Liver (tissue), 9 donors: ENCODE data around the gene MYO7B. TPM values are rescaled to one million over a fixed set of nuclear protein-coding genes. Genes with fewer than 3 reads are reported as not detected.
"Not testable (repeated sequence)": the region's sequence is repeated elsewhere in the genome, so short reads cannot be mapped to it uniquely, and the experiment has no call there.

Experiments used
- DNase-seq: peaks from one replicate; pipeline ENCODE4 v3.0.0-alpha.2; 2017; ENCODE audit warnings: low spot score
- H3K27ac ChIP-seq, 2 donors: one replicate each; pipeline ENCODE4 v1.7.0; 2013; ENCODE audit warnings: inconsistent platforms in 2 of 2, low read length in 2 of 2, control low read depth in 1 of 2, low read depth in 1 of 2, mild to moderate bottlenecking in 1 of 2
- H3K27me3 ChIP-seq, 4 donors: one replicate each; pipeline versions ENCODE4 v1.6.1 to v1.7.0; 2013; ENCODE audit warnings: low read length in 3 of 4, inconsistent platforms in 1 of 4, mild to moderate bottlenecking in 1 of 4, moderate library complexity in 1 of 4; ENCODE audit not compliant: control insufficient read depth in 4 of 4, insufficient read depth in 4 of 4
- H3K36me3 ChIP-seq, 4 donors: one replicate each; pipeline versions ENCODE4 v1.6.1 to v1.7.0; 2013; ENCODE audit warnings: low read length in 3 of 4, mild to moderate bottlenecking in 3 of 4, low read depth in 1 of 4, moderate library complexity in 1 of 4; ENCODE audit not compliant: control insufficient read depth in 4 of 4, insufficient read depth in 3 of 4
- H3K4me1 ChIP-seq, 4 donors: one replicate each; pipeline versions ENCODE4 v1.6.1 to v1.7.0; 2013; ENCODE audit warnings: low read length in 3 of 4, mild to moderate bottlenecking in 3 of 4, moderate library complexity in 1 of 4; ENCODE audit not compliant: control insufficient read depth in 4 of 4, insufficient read depth in 4 of 4
- H3K4me3 ChIP-seq, 3 donors: one replicate each; pipeline versions ENCODE4 v1.6.1 to v1.7.0; 2013; ENCODE audit warnings: low read length in 3 of 3, control low read depth in 1 of 3, low read depth in 1 of 3, mild to moderate bottlenecking in 1 of 3
- H3K9ac ChIP-seq, 2 donors: one replicate each; pipeline ENCODE4 v1.7.0; 2013; ENCODE audit warnings: low read length in 2 of 2, mild to moderate bottlenecking in 2 of 2, moderate library complexity in 2 of 2, control low read depth in 1 of 2, low read depth in 1 of 2
- H3K9me3 ChIP-seq, 4 donors: one replicate each; pipeline versions ENCODE4 v1.6.1 to v1.7.0; 2013; ENCODE audit warnings: low read length in 3 of 4; ENCODE audit not compliant: control insufficient read depth in 4 of 4
- CTCF ChIP-seq: fragments of 150-350 bp; IDR thresholded peaks from 2 replicates; pipeline ENCODE4 v1.5.1; 2017; ENCODE audit warnings: improper control_type of control experiment, low read depth, low read length; ENCODE audit not compliant: missing input control
- EGR1 ChIP-seq, 2 donors: IDR thresholded peaks; 2 replicates each; pipeline ENCODE4 v1.6.1; 2016 to 2018; ENCODE audit warnings: antibody characterized with exemption in 2 of 2, low read depth in 2 of 2
- FOXA1 ChIP-seq: IDR thresholded peaks from 2 replicates; pipeline ENCODE4 v1.6.1; 2016; ENCODE audit warnings: antibody characterized with exemption
- FOXA2 ChIP-seq: IDR thresholded peaks from 2 replicates; pipeline ENCODE4 v1.6.1; 2016; ENCODE audit warnings: antibody characterized with exemption
- GABPA ChIP-seq, 2 donors: IDR thresholded peaks in 1 of 2; conservative IDR thresholded peaks in 1 of 2; 2 replicates each; pipeline ENCODE4 v1.6.1; 2016; ENCODE audit warnings: antibody characterized with exemption in 2 of 2, mild to moderate bottlenecking in 1 of 2, moderate library complexity in 1 of 2
- HNF4G ChIP-seq: IDR thresholded peaks from 2 replicates; pipeline ENCODE4 v1.6.1; 2016; ENCODE audit warnings: antibody characterized with exemption
- NR2F2 ChIP-seq: IDR thresholded peaks from 2 replicates; pipeline ENCODE4 v1.6.1; 2016; ENCODE audit warnings: antibody characterized with exemption
- RAD21 ChIP-seq, 2 donors: IDR thresholded peaks; 2 replicates each; pipeline ENCODE4 v1.6.1; 2016; ENCODE audit warnings: antibody characterized with exemption in 2 of 2, mild to moderate bottlenecking in 2 of 2
- REST ChIP-seq: IDR thresholded peaks from 2 replicates; pipeline ENCODE4 v1.6.1; 2016; ENCODE audit warnings: antibody characterized with exemption, mild to moderate bottlenecking
- RXRA ChIP-seq, 2 donors: IDR thresholded peaks; 2 replicates each; pipeline ENCODE4 v1.6.1; 2017 to 2018; ENCODE audit warnings: antibody characterized with exemption in 2 of 2, mild to moderate bottlenecking in 1 of 2
- SP1 ChIP-seq: IDR thresholded peaks from 2 replicates; pipeline ENCODE4 v1.6.1; 2018; ENCODE audit warnings: antibody characterized with exemption, mild to moderate bottlenecking
- TAF1 ChIP-seq: conservative IDR thresholded peaks from 2 replicates; pipeline ENCODE4 v1.6.1; 2016; ENCODE audit warnings: antibody characterized with exemption, mild to moderate bottlenecking
- YY1 ChIP-seq: IDR thresholded peaks from 2 replicates; pipeline ENCODE4 v1.6.1; 2016; ENCODE audit warnings: antibody characterized with exemption, mild to moderate bottlenecking
- WGBS: extraction: QIAGEN DNeasy Blood & Tissue Kit; methylation state at CpG from one replicate; pipeline ENCODE4 v1.1.7; 2013; 5-methylcytosine and 5-hydroxymethylcytosine counted together
- polyA plus RNA-seq, 2 donors: library from polyadenylated mRNA; stranded (reverse) in 1 of 2; unstranded in 1 of 2; fragments of 200-250 nt in 1 of 2; fragments of >200 nt in 1 of 2; fragmentation: Nextera tagmentation in 1 of 2; extraction: Ambion mirVana in 1 of 2; gene quantifications; one replicate each; pipeline versions ENCODE4 v1.2.1 to v1.2.3, GENCODE V29; 2013 to 2015
- total RNA-seq, 2 donors: library from RNA; depleted of rRNA; stranded (reverse); fragments of >200 nt; gene quantifications; one replicate each; pipeline ENCODE4 v1.2.3, GENCODE V29; 2014
- TF ChIP-seq, protein P1 (sequence below): IDR thresholded peaks from 2 replicates; pipeline ENCODE4 v1.6.1; 2016; ENCODE audit warnings: antibody characterized with exemption
- donor health status: healthy.
- donor health status: healthy.
- donor health status: healthy.
- donor health status: healthy.
- donor health status: healthy.

MYO7B gene
- total and polyA plus RNA-seq, 4 donors: 0.15 to 1.1 (median 0.64) TPM

- WGBS: 86% methylated on average over 3 of the region's 3 CpGs
Observed at GRCh38 chr2:127542231-127542630, 6.7 kb downstream of the MYO7B start.

DNA sequence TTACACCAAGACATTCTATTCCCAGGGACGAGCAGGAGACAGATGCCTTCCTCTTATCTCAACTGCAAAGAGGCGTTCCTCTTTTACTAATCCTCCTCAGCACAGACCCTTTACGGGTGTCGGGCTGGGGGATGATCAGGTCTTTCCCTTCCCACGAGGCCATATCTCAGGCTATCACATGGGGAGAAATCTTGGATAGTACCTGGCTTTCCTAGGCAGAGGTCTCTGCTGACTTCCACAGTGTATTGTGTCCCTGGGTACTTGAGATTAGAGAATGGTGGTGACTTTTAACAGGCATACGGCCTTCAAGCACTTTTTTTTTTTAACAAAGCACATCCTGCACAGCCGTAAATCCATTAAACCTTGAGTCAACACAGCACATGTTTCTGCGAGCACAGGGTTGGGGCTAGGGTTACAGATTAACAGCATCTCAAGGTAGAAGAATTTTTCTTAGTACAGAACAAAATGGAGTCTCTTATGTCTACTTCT lies 7.6 kb downstream of the MYO7B start:
- DNase-seq: peak; percentile 30

More at GRCh38 chr2:127542231-127542630, 6.7 kb downstream of the MYO7B start:
- H3K36me3 ChIP-seq: no peaks in the 10 kb centered on the region
- no peaks in the 10 kb centered on the region for H3K9me3 ChIP-seq
- DNase-seq: peak; percentile 16
- no peaks in the 10 kb centered on the region for H3K4me1 ChIP-seq
- no peak for TF ChIP-seq HNF4G
- no peak for TF ChIP-seq FOXA2
- TF ChIP-seq GABPA (IDR thresholded peaks at IDR 0.05 in 1 of 2, conservative IDR thresholded peaks at IDR 0.05 in 1 of 2): no peak
- TF ChIP-seq NR2F2: no peak
- TF ChIP-seq TAF1: no peak
- TF ChIP-seq REST: no peak
- TF ChIP-seq, protein P1, sequence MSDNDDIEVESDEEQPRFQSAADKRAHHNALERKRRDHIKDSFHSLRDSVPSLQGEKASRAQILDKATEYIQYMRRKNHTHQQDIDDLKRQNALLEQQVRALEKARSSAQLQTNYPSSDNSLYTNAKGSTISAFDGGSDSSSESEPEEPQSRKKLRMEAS: no peak
- TF ChIP-seq RXRA (IDR thresholded peaks at IDR 0.05): no peak
- no peak for TF ChIP-seq YY1
- no peak for TF ChIP-seq SP1
- no peak for TF ChIP-seq CTCF
- H3K27ac ChIP-seq: no peak overlapping the region
- no peak overlapping the region for H3K9ac ChIP-seq
- H3K27me3 ChIP-seq: no peaks in the 10 kb centered on the region
- no peak overlapping the region for H3K4me3 ChIP-seq

GRCh38 chr2:127545189-127545588 lies 9.7 kb downstream of the MYO7B start:
- no peaks in the 10 kb centered on the region for H3K27me3 ChIP-seq
- TF ChIP-seq FOXA1: no peak
- no peak for TF ChIP-seq RXRA (IDR thresholded peaks at IDR 0.05)
- TF ChIP-seq EGR1 (IDR thresholded peaks at IDR 0.05; ENCODE audit: low read depth in 2 of 2): no peak
- no peak for TF ChIP-seq RAD21 (IDR thresholded peaks at IDR 0.05)
- TF ChIP-seq HNF4G: no peak
- TF ChIP-seq FOXA2: no peak
- H3K9ac ChIP-seq: no peak overlapping the region
- H3K9me3 ChIP-seq: no peaks in the 10 kb centered on the region
- no peaks in the 10 kb centered on the region for H3K4me1 ChIP-seq
- 77% methylated on average over 6 of the region's 6 CpGs for WGBS
- no peak overlapping the region for H3K27ac ChIP-seq
- no peak overlapping the region for H3K4me3 ChIP-seq
- peak; percentile 21 for DNase-seq
- H3K36me3 ChIP-seq: no peaks in the 10 kb centered on the region

More for the DNA sequence above, 7.6 kb downstream of the MYO7B start:
- H3K36me3 ChIP-seq, H3K4me1 ChIP-seq, H3K27me3 ChIP-seq, H3K27ac ChIP-seq, H3K9me3 ChIP-seq, H3K9ac ChIP-seq, H3K4me3 ChIP-seq: not testable (repeated sequence)
- WGBS: 61% methylated on average over 8 of the region's 8 CpGs
